Fibroblast of the conjunctiva (primary cell): Measurements from ENCODE around the gene SLC27A4.

ENCODE experiments used
- DNase-seq: peaks from one replicate; pipeline ENCODE4 v3.0.0-alpha.2; 2010; ENCODE audit warnings: low read depth

Gene SLC27A4

GRCh38 chr9:128391956-128392301 is 51.6 kb downstream of the SLC27A4 start:
- DNase-seq, result no peak

DNA sequence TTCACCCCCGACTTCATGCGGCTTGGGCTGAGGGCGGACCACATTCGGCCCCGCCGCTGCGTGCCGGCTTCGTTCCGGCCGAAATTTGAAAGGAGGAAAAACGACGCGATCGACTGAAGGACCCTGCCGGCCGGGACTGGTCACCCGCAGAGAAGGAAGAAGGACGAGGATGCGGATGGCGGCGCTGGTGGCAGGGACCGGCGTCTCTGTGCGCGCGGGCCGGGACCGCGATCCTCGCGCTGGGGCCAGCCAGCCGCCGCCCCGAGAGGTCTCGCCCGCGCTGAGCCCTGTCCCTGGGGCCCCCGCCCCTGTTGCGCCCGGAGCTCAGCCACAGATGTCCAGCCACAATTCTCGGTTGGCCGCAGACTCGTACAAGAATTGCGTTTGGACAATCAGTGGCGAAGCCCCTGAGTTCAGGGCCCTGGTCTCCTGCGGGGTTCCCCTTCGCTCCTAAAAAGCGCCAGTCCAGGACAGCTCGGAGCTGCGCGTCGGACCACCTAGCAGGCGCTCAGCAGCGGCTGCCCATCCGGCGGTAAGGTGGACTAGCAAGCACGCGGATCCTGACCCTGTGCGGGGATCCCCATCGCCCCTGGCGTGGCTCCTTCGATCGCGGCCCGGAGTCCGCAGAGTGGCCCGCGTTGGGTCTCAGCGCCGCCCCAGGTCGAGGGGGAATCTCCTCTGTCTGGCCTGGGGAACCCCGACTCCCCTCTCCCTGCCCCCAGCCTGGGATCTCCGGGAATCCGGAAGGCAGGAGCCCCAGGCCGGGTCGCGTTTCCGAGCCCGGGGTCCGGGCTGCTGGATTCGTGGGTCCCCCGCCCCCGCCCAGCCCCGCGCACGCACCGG is 52.2 kb downstream of the SLC27A4 start:
- no peak for DNase-seq

DNA sequence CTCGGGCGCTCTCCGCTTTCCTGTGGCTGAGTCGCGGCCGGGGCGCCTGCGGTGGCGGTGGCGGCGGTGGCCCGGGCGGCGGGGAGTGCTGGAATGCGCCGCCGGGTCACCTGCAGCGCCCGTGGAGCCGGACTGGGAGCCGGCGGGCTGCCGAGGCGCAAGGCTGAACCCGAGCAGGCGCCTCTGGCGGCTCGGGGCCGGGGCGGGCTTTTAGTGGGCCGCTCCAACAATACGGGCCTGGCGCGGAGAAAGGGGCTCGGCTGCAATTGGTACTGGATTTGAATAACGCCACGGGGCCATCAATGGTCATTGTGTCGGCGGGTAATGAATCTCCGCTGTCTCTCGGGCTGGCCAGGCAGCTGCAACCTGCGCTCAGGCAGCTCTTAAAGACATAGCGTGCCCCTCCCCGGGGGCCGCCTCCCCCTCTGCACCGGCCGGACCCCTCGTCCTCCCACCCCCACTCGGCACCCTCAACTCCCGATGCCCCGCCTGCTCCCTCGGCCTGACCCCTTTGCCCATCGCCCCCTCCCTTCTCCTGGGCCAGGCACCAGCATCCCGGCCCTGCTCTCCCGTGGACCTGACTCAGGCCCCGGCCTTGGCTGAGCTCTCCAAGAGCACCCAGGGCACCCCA is 52.9 kb downstream of the SLC27A4 start:
- DNase-seq, result no peak

- no peak for DNase-seq
These were observed 53.6 kb downstream of the SLC27A4 start for GRCh38 chr9:128393970-128394369.

DNA sequence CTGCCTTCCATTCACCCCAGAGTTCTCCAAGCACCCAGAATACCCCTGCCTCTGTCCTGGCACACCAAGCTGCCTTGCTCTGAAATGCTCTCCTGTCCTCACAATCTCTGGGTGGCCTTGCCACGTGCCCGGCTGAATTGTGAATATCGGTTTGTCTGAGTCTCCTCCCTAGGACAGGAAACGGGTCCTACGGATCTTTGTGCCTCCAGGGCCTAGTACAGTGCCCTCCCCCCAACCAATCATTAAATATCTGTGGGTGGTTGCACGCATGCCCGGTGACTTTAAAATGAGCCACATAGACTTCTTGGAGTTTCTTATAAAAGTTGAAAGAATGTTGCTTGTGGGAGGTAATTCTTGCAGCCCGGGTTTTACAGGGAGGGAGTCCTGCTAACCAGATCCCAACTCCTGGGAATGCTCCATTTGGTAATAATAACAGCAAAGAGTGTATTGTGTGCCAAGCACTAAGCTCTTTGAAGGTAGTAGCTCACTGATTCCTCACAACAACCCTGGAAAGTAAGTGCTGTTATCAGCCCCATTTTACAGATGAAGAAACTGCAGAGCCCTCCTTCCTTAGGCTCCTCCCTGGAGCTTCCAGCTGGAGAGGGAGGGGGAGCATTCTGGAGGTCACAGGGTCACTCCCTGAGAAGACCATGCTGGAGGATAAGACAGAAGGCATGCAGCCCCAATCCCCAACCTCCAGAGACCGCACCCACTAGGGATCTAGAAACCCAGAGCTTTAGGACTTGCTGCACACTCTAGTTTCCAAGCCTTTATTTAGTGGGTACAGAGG is 54.2 kb downstream of the SLC27A4 start:
- DNase-seq, result no peak

DNA sequence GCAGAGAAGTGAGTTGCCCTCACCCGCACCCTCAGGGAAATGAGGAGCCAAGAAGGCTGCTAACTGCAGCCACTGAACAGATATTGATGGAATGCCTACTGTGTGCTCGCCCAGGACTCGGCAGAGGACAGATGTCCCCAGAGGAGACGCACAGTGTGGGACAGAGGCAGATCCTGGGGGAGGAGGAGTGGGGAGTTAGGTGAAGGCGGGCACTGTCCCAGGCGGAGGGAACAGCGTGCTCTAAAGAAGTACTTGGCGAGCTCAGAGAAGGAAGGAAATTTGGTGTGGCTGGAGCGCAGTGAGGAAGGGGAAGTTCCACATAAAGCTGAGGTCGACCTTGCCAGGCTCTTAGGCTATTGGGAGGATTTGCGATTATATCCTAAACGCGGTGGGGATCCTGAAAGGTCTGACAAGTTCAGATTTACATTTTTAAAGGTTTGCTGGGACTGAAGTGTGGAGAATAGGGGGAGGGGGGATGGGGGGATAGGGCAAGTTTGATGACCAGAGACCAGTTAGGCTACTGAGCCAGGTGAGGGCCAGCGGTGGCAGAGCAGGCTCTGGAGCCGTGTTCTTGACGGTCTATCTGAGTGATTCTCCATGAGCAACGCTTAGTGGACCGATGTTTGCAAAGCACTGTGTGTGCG is 56.8 kb downstream of the SLC27A4 start:
- DNase-seq, result no peak

DNA sequence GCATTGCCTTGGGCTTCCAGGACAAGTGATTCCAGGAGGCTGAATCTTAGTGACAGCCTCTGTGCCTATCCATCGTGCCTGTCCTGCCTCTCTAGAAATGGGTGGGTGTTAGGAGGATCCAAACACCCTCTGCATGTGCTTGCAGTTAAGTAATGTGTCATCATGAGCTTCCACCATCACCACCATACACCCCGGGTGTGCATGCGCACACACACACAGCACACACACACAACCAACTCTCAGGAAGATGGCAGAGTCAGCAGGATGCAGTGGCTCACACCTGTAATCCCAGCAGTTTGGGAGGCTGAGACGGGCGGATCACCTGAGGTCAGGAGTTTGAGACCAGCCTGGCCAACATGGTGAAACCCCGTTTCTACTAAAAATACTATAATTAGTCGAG is 57.5 kb downstream of the SLC27A4 start:
- no peak for DNase-seq

GRCh38 chr9:128399861-128400260 is 59.5 kb downstream of the SLC27A4 start:
- DNase-seq, result no peak

GRCh38 chr9:128404560-128404959 is 64.2 kb downstream of the SLC27A4 start:
- no peak for DNase-seq

DNA sequence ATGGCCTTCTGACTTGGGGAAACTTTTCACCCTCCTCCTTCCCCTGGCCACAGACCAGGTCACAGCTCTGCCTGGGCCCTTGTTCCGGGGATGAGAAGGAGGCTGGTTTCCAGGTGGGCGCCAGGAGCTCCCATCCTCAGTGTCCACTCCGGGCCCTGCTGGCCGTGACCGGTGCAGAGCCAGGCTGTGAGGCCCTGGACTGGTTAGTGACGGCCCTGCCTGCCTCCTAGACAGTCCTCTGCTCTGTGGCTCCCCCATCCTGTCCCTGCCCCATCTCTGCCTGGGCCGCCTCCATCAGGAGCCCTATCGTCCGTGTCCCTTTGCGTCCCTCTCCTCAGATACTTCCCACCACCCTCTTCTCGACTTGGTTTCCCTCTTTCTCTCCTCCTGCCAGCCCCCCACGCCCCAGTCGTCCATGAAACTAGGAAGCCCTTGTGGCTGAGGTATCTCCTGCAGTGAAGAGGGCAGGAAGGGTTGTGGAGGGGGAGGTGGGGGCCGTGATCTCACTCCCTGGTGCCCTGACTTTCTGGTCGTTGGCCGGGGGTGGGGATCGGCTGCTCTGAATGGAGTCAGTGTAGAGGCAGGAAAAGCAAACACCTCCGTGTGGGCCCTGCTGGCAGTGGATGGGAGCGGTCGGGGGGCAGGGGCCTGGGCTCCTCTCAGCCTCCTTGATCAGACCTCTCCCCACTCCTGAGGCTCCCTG is 64.9 kb downstream of the SLC27A4 start:
- no peak for DNase-seq

GRCh38 chr9:128405780-128406171 is 65.4 kb downstream of the SLC27A4 start:
- no peak for DNase-seq

DNA sequence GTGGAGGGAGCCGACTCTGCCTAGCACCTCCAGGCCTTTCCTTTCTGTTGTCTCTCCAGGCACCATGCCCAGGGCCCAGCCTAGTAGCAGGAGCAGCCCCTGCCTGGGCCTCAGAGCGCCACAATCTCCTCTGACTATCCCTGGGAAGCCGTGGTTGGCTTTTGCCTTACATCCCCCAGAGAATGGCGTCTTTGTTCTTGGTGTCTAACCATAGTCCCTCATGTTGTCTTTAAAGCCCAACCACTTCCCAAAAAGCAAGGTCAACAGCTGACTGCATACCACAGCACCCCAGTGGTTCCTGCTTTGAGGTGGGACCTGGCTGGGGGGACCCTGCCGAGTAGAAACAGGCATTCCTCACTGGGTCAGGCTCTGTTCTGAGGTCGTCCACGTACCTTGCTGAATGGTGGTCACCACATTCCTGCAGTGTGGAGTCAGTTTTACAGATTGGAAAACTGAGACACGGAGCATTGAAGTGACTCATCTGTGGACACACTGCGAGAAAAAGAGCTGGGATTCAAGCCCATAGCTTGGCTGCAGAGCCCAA is 66.6 kb downstream of the SLC27A4 start:
- DNase-seq, result no peak

DNA sequence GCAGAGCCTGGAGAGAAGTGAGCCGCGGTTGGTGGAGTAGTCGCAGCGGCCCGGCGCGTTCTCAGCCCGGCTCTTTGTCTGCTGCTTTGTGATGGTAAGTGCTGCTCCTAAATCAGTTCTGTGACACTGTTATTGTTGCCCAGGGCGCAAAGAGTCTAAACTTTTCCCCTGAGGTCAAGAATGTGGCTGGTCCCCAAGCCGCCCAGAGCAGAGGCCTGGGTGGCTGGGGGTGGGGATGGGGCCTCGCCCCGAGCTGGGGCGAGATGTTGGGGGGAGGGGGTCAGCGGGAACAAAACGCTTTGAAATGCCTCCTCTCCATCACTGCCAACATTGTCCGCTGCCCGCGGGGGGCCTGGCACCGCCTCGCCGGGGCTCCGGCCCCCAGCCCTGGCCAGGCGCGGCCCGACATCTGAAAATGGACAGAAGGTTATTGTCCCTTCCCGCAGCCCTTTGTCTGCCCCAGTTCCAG is 68.7 kb downstream of the SLC27A4 start:
- DNase-seq, result no peak

GRCh38 chr9:128409450-128409849 is 69.1 kb downstream of the SLC27A4 start:
- DNase-seq, result no peak

GRCh38 chr9:128409978-128410377 is 69.7 kb downstream of the SLC27A4 start:
- DNase-seq, result no peak
